ENCODE data around the gene LMAN2. TPM values are rescaled to one million over a fixed set of nuclear protein-coding genes. Genes with fewer than 3 reads are reported as not detected.

Gene LMAN2
- polyA plus RNA-seq, 3 donors = 148 to 275 (median 259) TPM

DNA sequence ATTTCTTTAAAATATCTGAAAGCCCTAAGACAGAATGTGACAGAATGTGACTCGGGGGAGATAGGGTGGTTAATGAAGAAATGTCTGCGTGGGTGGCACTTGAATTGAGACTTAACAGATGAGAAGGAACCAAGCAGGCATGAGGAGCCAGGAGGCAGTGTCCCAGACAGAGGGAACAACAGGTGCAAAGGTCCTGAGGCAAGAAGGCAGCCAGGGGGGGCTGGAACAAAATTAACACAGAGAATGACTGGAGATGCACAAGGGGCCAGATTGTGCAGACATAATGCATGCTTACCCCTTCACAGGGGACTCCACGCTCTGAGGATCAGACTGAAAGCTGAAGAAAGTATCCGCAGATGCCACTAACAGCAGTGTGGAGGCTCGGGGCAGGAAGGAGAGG, 1.7 kb downstream of the LMAN2 start:
- H3K36me3 Mint-ChIP-seq = peaks cover 27 to 44% of the 10 kb centered on the region in 2 donors
- H3K9me3 Mint-ChIP-seq = no peaks in the 10 kb centered on the region
- H3K27me3 ChIP-seq (ENCODE audit: control insufficient read depth in 2 of 2, insufficient read depth in 2 of 2, low read length in 2 of 2) = no peaks in the 10 kb centered on the region
- H2AFZ ChIP-seq (ENCODE audit: insufficient read depth, low read depth, low read length, poor library complexity, severe bottlenecking) = no peak overlapping the region
- 100% methylated on average over 5 of the region's 5 CpGs for WGBS (ENCODE audit: insufficient coverage)
- H3K36me3 ChIP-seq (replicated peaks in 1 of 2; ENCODE audit: control insufficient read depth in 1 of 2, insufficient read depth in 2 of 2, low read length in 2 of 2) = peaks cover 26 to 45% of the 10 kb centered on the region in 2 donors
- peaks cover 47 to 56% of the 10 kb centered on the region in 2 donors for H3K4me1 ChIP-seq (ENCODE audit: control insufficient read depth in 1 of 2, insufficient read depth in 2 of 2, low read length in 2 of 2)
- peak overlapping the region in 1 of 3 experiments; percentile 99 for H3K4me3 ChIP-seq (replicated peaks in 1 of 3; ENCODE audit: low read depth in 2 of 3, low read length in 3 of 3)
- H3K27ac ChIP-seq (ENCODE audit: low read depth in 1 of 2, low read length in 2 of 2) = no peak overlapping the region
- H3K4me1 Mint-ChIP-seq = peaks cover 56% of the 10 kb centered on the region
- peaks cover 0 to 1% (median 0%) of the 10 kb centered on the region in 3 donors for H3K27me3 Mint-ChIP-seq (ENCODE audit: low read depth in 3 of 3)
- no peaks in the 10 kb centered on the region for H3K9me3 ChIP-seq (replicated peaks in 1 of 2; ENCODE audit: control insufficient read depth in 1 of 2, insufficient read depth in 1 of 2, low read length in 2 of 2)
- H3K4me3 Mint-ChIP-seq = peak overlapping the region in 1 of 2 donors; percentile 21
- H3K79me2 ChIP-seq (ENCODE audit: insufficient read depth, low read length) = peaks cover 71% of the 10 kb centered on the region
- intact Hi-C loops (cut with micrococcal nuclease) = loop anchor here (5.0 kb wide), 2 partner anchors 37 to 42 kb away; partner anchors contain the start of gene MXD3 (in 1 of the 2)
- no peak for DNase-seq
- H4K20me1 ChIP-seq (ENCODE audit: insufficient read depth, low read length) = peaks cover 59% of the 10 kb centered on the region
- H3K9ac ChIP-seq (ENCODE audit: insufficient read depth, low read length, poor library complexity, severe bottlenecking) = no peak overlapping the region
- H3K27ac Mint-ChIP-seq = peak overlapping the region in 2 of 7 donors; percentile 22 to 44
- peak overlapping the region; percentile 95 for H3K4me2 ChIP-seq (replicated peaks; ENCODE audit: extremely low read depth, low read length, poor library complexity, severe bottlenecking)
- TF ChIP-seq, protein P1, sequence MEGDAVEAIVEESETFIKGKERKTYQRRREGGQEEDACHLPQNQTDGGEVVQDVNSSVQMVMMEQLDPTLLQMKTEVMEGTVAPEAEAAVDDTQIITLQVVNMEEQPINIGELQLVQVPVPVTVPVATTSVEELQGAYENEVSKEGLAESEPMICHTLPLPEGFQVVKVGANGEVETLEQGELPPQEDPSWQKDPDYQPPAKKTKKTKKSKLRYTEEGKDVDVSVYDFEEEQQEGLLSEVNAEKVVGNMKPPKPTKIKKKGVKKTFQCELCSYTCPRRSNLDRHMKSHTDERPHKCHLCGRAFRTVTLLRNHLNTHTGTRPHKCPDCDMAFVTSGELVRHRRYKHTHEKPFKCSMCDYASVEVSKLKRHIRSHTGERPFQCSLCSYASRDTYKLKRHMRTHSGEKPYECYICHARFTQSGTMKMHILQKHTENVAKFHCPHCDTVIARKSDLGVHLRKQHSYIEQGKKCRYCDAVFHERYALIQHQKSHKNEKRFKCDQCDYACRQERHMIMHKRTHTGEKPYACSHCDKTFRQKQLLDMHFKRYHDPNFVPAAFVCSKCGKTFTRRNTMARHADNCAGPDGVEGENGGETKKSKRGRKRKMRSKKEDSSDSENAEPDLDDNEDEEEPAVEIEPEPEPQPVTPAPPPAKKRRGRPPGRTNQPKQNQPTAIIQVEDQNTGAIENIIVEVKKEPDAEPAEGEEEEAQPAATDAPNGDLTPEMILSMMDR (IDR thresholded peaks at IDR 0.05) = no peak

GRCh38 chr5:177349362-177349647, 2.2 kb downstream of the LMAN2 start:
- Histone ChIP-seq H3K9ac (ENCODE audit: insufficient read depth, low read length, poor library complexity, severe bottlenecking) (no peak overlapping the region), H3K9me3 (replicated peaks in 1 of 2; ENCODE audit: control insufficient read depth in 1 of 2, insufficient read depth in 1 of 2, low read length in 2 of 2) (no peaks in the 10 kb centered on the region), H3K4me2 (replicated peaks; ENCODE audit: extremely low read depth, low read length, poor library complexity, severe bottlenecking) (no peak overlapping the region), H2AFZ (ENCODE audit: insufficient read depth, low read depth, low read length, poor library complexity, severe bottlenecking) (no peak overlapping the region), H3K4me1 (ENCODE audit: control insufficient read depth in 1 of 2, insufficient read depth in 2 of 2, low read length in 2 of 2) (peaks cover 42 to 52% of the 10 kb centered on the region in 2 donors), H4K20me1 (ENCODE audit: insufficient read depth, low read length) (peaks cover 63% of the 10 kb centered on the region), H3K4me3 (replicated peaks in 1 of 3; ENCODE audit: low read depth in 2 of 3, low read length in 3 of 3) (peak overlapping the region in 1 of 3 experiments; percentile 99), H3K27ac (ENCODE audit: low read depth in 1 of 2, low read length in 2 of 2) (no peak overlapping the region), H3K36me3 (replicated peaks in 1 of 2; ENCODE audit: control insufficient read depth in 1 of 2, insufficient read depth in 2 of 2, low read length in 2 of 2) (peaks cover 26 to 49% of the 10 kb centered on the region in 2 donors), H3K79me2 (ENCODE audit: insufficient read depth, low read length) (peaks cover 75% of the 10 kb centered on the region), H3K27me3 (ENCODE audit: control insufficient read depth in 2 of 2, insufficient read depth in 2 of 2, low read length in 2 of 2) (no peaks in the 10 kb centered on the region)
- no peak for DNase-seq
- WGBS (ENCODE audit: insufficient coverage) = 71% methylated on average over 2 of the region's 3 CpGs
- TF ChIP-seq, protein P1 (IDR thresholded peaks at IDR 0.05) = no peak
- H3K27ac Mint-ChIP-seq = no peak overlapping the region
- no peak overlapping the region for H3K4me3 Mint-ChIP-seq
- peaks cover 29 to 46% of the 10 kb centered on the region in 2 donors for H3K36me3 Mint-ChIP-seq
- H3K9me3 Mint-ChIP-seq = no peaks in the 10 kb centered on the region
- intact Hi-C loops (cut with micrococcal nuclease) = loop anchor here in 1 of 2 donors (5.0 kb wide), 1 partner anchor 37 kb away; the partner anchor contains the start of gene MXD3
- H3K4me1 Mint-ChIP-seq = peaks cover 51% of the 10 kb centered on the region
- peaks cover 0 to 1% (median 0%) of the 10 kb centered on the region in 3 donors for H3K27me3 Mint-ChIP-seq (ENCODE audit: low read depth in 3 of 3)
